Measurements from ENCODE around the gene PCA3. TPM values are rescaled to one million over a fixed set of nuclear protein-coding genes. Genes with fewer than 3 reads are reported as not detected.

PCA3 gene
- total RNA-seq, 1 donor from 2014 or later = not detected

- no peak for TF ChIP-seq CTCF (conservative IDR thresholded peaks at IDR 0.05)
- Mint-ChIP-seq H3K4me1 (ENCODE audit: unreplicated experiment) (no peaks in the 10 kb centered on the region), H3K36me3 (no peaks in the 10 kb centered on the region), H3K27ac (no peak overlapping the region), H3K27me3 (peaks cover 43% of the 10 kb centered on the region), H3K4me3 (no peak overlapping the region), H3K9me3 (no peaks in the 10 kb centered on the region)
- no peak for DNase-seq (ENCODE audit: extremely low spot score, unreplicated experiment)
These were observed 53.3 kb downstream of the PCA3 start for GRCh38 chr9:76817489-76817888.

- Mint-ChIP-seq H3K9me3 (no peaks in the 10 kb centered on the region), H3K27ac (no peak overlapping the region), H3K4me1 (ENCODE audit: unreplicated experiment) (no peaks in the 10 kb centered on the region), H3K36me3 (no peaks in the 10 kb centered on the region), H3K27me3 (peaks cover 38% of the 10 kb centered on the region), H3K4me3 (no peak overlapping the region)
- no peak for DNase-seq (ENCODE audit: extremely low spot score, unreplicated experiment)
- no peak for TF ChIP-seq CTCF (conservative IDR thresholded peaks at IDR 0.05)
These were observed 54.0 kb downstream of the PCA3 start for GRCh38 chr9:76818271-76818670.

GRCh38 chr9:76820431-76820830 lies 56.2 kb downstream of the PCA3 start:
- peaks cover 30% of the 10 kb centered on the region for H3K27me3 Mint-ChIP-seq
- DNase-seq (ENCODE audit: extremely low spot score, unreplicated experiment) = no peak
- no peaks in the 10 kb centered on the region for H3K36me3 Mint-ChIP-seq
- no peaks in the 10 kb centered on the region for H3K4me1 Mint-ChIP-seq (ENCODE audit: unreplicated experiment)
- no peak overlapping the region for H3K4me3 Mint-ChIP-seq
- TF ChIP-seq CTCF (conservative IDR thresholded peaks at IDR 0.05) = no peak
- H3K9me3 Mint-ChIP-seq = no peaks in the 10 kb centered on the region
- H3K27ac Mint-ChIP-seq = no peak overlapping the region

- DNase-seq (ENCODE audit: extremely low spot score, unreplicated experiment) = no peak
- Mint-ChIP-seq H3K27ac (no peak overlapping the region), H3K4me1 (ENCODE audit: unreplicated experiment) (no peaks in the 10 kb centered on the region), H3K9me3 (no peaks in the 10 kb centered on the region), H3K4me3 (no peak overlapping the region), H3K36me3 (no peaks in the 10 kb centered on the region), H3K27me3 (peaks cover 15% of the 10 kb centered on the region)
- no peak for TF ChIP-seq CTCF (conservative IDR thresholded peaks at IDR 0.05)
These were observed 63.2 kb downstream of the PCA3 start for GRCh38 chr9:76827296-76828080.

- no peaks in the 10 kb centered on the region for H3K9me3 Mint-ChIP-seq
- no peak for TF ChIP-seq CTCF (conservative IDR thresholded peaks at IDR 0.05)
- no peaks in the 10 kb centered on the region for H3K4me1 Mint-ChIP-seq (ENCODE audit: unreplicated experiment)
- H3K27ac Mint-ChIP-seq = no peak overlapping the region
- H3K27me3 Mint-ChIP-seq = peaks cover 15% of the 10 kb centered on the region
- no peak for DNase-seq (ENCODE audit: extremely low spot score, unreplicated experiment)
- no peaks in the 10 kb centered on the region for H3K36me3 Mint-ChIP-seq
- H3K4me3 Mint-ChIP-seq = no peak overlapping the region
These were observed 64.2 kb downstream of the PCA3 start for GRCh38 chr9:76828447-76828846.

Data from type B pancreatic cell (in vitro differentiated cells).